ENCODE measurements around the gene IL13.
"Not testable (repeated sequence)": the region's sequence is repeated elsewhere in the genome, so short reads cannot be mapped to it uniquely, and the experiment has no call there.

IL13 gene

GRCh38 chr5:132657676-132658380, at the start of gene IL13:
IL13 (plus strand) TSS chr5:132658173; CDS start chr5:132658187, 14 bp downstream.
- no peak for DNase-seq

- no peak for DNase-seq
Observed at GRCh38 chr5:132611965-132612364, 46.0 kb upstream of the IL13 start.

- DNase-seq, result no peak
Observed at GRCh38 chr5:132612846-132613245, 45.1 kb upstream of the IL13 start.

DNA sequence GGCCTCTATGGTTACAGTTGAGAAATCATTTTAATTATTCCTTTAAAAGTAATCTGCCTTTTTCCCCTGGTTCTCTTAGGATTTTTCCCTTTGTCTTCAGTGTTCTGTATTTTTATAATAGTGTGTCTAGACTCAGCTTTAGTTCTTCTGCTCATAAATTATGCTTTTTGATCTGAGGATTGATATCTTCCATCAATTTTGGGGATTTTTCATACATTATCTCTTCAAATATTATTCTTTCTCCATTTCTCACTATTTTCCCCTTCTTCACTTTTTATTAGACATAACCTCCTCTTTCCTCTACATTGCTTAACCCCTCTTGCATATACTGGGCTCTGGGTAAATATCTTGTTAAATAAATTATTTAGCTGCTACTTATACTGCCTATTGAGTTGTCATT, 36.3 kb upstream of the IL13 start:
- DNase-seq, result no peak

- DNase-seq, result no peak
Observed at GRCh38 chr5:132622608-132623007, 35.4 kb upstream of the IL13 start.

DNA sequence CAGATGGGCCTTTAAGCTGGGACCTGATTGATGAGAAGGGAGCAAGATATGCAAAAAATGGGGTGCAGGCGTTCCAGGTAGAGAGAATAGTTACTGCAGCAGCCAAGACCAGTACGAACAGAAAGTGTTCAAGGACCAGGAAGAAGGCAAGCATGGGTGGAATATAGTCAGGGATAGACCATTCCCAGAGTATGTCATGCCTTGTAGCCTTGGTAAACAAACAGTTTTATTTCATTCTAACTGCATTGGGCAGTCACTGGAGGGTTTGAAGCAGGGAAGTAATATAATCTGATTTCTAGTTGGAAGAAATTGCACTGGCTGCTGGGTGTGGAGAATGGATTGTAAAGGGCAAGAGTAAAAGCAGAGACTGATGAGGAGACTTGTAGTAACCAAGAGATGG, 30.5 kb upstream of the IL13 start:
- no peak for DNase-seq

- no peak for DNase-seq
Observed at GRCh38 chr5:132628814-132629213, 29.2 kb upstream of the IL13 start.

DNA sequence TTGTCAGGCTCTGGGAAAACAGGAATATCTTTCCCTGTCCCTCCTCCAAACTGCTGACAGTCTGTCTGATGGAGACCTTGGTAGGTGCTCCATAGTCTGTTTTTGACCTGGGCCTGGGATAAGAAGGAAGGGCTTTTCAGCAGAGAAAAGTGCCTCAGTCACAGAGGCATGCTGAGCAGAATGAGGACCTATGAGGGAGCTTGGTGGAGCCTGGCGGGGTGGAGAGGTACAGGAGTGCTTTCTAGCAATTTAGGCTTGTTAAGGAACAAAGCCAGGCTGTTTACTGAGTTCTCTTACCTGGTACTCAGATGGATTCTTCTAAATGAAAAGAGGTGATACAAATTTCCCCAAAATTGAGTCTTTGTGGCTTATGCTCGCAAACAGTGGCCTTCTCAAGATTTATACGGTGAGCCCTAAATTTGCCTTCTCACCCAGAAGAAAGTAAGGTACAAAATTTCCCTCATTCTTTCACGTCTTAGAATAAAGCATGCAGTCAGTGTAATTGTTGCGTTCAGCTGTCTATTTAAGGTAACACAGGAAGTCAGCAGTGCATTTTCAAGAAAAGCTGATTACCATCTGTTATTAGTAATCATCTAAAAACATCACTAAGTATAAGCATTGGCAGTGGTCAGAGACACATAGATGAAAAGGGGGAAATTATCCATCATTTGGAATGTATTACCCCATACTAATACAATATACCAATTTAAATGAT, 28.6 kb upstream of the IL13 start:
- no peak for DNase-seq

- not testable (repeated sequence) for DNase-seq
Observed at GRCh38 chr5:132633587-132633986, 24.4 kb upstream of the IL13 start.

- DNase-seq, result no peak
Observed at GRCh38 chr5:132635873-132636272, 22.1 kb upstream of the IL13 start.

DNA sequence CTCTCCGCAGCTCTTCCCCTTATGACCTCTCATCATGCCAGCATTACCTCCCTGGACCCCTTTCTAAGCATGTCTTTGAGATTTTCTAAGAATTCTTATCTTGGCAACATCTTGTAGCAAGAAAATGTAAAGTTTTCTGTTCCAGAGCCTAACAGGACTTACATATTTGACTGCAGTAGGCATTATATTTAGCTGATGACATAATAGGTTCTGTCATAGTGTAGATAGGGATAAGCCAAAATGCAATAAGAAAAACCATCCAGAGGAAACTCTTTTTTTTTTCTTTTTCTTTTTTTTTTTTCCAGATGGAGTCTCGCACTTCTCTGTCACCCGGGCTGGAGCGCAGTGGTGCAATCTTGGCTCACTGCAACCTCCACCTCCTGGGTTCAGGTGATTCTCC, 20.7 kb upstream of the IL13 start:
- DNase-seq, result no peak

DNA sequence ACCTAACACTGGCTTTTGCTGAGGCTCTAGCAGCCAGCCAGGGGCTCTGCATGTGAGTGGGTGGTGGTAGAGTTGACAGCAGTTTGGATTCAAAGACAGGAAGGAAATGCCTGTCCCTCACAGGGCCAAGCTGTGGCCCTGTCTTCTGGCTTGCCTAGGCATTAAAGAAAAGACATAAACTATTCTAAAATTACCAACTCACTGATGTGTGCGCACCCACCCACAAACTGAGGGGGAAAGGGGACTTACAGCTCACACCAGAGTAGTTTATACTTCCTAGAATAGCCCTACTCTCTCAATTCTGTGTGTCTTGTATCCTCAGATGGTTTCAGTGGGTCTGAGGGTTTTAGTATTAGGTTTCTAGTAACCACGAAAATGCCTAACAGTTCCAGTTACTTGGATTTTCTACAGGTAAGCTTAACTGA, 18.3 kb upstream of the IL13 start:
- peak; percentile 32 to 39 for DNase-seq

GRCh38 chr5:132640613-132641012, 17.4 kb upstream of the IL13 start:
- DNase-seq, result no peak

DNA sequence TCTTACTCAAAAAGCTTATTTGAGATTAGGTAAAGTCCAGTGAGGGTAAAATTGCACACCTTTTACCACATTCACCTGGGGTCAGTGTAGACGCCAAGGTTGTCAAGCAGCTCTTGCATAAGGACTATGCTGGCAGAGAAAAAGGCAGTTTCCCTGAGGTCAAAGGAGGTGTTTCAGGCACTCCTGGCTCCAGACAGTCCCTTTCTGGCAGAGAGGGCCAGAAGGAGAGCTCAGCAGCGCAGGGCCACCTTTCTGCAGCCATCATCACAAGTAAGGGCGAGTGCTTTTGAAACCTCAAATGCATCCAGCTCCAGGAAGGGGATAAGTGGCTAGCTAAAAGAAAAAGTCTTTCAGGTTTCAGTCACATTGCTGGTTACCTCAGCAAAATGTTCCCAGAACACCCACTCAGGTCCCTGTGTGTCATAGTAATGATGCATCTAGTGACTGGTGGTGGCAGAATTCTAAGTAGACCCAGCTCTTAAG, 16.7 kb upstream of the IL13 start:
- no peak for DNase-seq

DNA sequence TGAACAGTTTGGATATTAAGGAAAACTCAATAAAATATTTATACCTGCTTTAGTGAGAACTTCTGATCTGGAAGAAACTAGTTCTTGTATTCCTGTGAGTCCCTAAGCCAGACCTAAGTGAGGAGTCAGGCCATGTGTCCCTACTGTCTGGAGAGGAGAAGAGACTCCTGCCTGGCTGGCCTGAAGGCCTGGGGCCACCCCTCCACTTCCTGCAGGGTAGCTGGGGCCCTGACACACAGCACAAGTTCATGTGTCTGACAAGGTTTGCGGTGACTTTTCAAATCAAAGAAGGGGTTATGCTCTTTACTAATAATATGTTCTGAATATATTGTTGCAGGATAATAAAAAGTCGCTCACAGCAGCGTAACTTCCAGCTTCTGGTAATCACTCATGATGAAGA, 16.1 kb upstream of the IL13 start:
- DNase-seq, result no peak

GRCh38 chr5:132644177-132644576, 13.8 kb upstream of the IL13 start:
- DNase-seq, result no peak

DNA sequence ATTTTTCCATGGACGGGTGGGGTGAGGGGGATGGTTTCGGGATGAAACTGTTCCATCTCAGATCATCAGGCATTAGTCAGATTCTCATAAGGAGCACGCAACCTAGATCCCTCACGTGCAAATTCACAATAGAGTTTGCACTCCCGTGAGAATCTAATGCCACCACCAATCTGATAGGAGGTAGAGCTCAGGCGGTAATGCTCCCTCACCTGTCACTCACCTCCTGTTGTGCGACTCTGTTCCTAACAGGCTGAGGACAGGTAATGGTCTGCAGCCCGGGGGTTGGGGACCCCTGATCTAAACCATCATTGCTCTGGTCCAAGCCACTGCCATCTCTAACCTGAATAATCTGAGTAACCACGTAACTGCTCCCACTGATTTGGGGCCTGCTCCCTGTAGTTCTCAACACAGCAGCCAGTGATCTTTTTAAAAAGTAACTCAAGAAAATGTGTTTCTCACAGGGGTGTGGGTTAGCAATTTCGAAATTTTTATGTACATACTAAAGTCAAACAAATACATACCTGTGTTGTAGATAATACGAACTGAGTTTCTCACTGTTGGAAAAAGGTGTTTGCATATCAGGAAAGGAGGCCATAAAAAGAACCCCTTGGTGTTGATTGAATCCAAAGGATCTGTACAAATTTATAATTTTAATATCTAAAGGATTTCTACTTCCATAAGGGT, 11.2 kb upstream of the IL13 start:
- no peak for DNase-seq

- DNase-seq, result no peak
Observed at GRCh38 chr5:132647473-132647872, 10.5 kb upstream of the IL13 start.

GRCh38 chr5:132648355-132648754, 9.6 kb upstream of the IL13 start:
- DNase-seq, result no peak

GRCh38 chr5:132651838-132652469, 6.0 kb upstream of the IL13 start:
- DNase-seq, result no peak

- no peak for DNase-seq
Observed at GRCh38 chr5:132653716-132654115, 4.3 kb upstream of the IL13 start.

DNA sequence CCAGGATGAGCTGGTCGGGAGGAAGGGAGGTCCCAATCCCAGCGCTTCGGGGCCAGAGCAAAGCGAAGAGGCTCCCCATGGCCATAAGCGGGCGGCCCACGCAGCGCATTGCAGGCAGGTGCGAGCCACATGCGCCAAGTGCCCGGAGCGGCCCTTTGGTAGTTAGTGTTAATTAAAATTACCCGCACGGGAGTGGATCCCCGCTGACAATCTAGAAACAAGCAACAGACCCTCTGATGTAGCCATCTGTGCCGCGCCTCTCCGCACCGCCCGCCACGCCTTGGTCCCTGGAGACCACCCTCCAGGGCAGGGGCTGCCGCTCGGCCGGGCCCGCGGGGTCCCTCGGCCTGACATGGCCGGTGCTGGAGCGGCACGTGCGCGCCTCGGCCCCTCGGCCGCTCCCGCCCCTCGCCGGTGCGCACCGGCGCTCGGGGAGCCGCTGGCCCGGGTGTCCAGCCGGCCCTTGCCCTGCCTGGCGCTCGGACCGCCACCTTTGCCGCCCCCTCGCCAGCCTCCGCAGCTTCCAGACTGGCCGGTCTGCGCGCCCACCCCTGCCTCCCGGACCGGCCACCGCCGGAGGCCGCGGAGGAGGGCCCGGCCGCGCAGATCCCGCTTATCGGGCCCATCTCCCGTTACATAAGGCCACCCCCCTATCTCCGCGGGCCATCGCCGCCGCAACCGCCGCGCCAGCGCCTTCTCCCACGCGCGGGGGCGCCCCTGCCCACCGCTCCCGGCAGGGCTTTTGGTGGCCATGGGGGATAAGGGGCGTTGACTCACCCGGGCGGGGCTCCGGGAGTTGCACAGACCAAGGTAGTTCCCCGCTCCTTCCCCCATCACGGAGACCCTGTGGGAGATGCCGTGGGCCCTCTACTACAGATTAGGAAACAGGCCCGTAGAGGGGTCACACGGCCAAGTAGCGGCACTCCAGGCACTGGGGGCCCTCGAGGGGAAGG, 1.9 kb upstream of the IL13 start:
- no peak for DNase-seq

Data from Kasumi-1 (cell line).